WTC11 (cell line): ENCODE data around the gene RRP12. TPM values are rescaled to one million over a fixed set of nuclear protein-coding genes. Genes with fewer than 3 reads are reported as not detected.

Experiments
- ATAC-seq: fragments of 200-7000 bp; cut with Tn5 transposase; 2 replicates; pipeline ENCODE4 v1.10.0; 2021; ENCODE audit warnings: mild to moderate bottlenecking, moderate library complexity
- CTCF ChIA-PET: fragments of 300-600 bp; sonication (Branson Sonifier 250); formaldehyde crosslinking; loops from one replicate; lab custom pipeline; 2021; ENCODE audit warnings: antibody characterized with exemption; lab: Charles Lee
- POLR2A ChIA-PET: fragments of 350-600 bp; sonication (Branson Sonifier 250); formaldehyde crosslinking; loops from one replicate; lab custom pipeline; 2021; ENCODE audit warnings: antibody characterized with exemption; lab: Charles Lee
- DNase-seq: peaks from one replicate; pipeline ENCODE4 v3.0.0; 2021; ENCODE audit warnings: low spot score
- H3K27ac Mint-ChIP-seq: 2 replicates; pipeline ENCODE4 v1.8.0; 2021; ENCODE audit warnings: mixed read lengths
- H3K27me3 Mint-ChIP-seq: 2 replicates; pipeline ENCODE4 v1.8.0; 2021; ENCODE audit warnings: low read depth, mild to moderate bottlenecking, moderate library complexity, mixed read lengths
- H3K36me3 Mint-ChIP-seq: 2 replicates; pipeline ENCODE4 v1.8.0; 2021; ENCODE audit warnings: mixed read lengths
- H3K4me1 Mint-ChIP-seq: 2 replicates; pipeline ENCODE4 v1.8.0; 2022; ENCODE audit warnings: mixed read lengths
- H3K4me3 Mint-ChIP-seq: 2 replicates; pipeline ENCODE4 v1.8.0; 2021; ENCODE audit warnings: mild to moderate bottlenecking, moderate library complexity, mixed read lengths
- H3K9me3 Mint-ChIP-seq: 2 replicates; pipeline ENCODE4 v1.8.0; 2021; ENCODE audit warnings: mixed read lengths
- CREM ChIP-seq: sonication (generic); formaldehyde crosslinking; IDR thresholded peaks from 2 replicates; pipeline ENCODE4 v1.8.1; 2022; ENCODE audit warnings: mild to moderate bottlenecking, missing genetic modification reagents, moderate library complexity
- E2F5 ChIP-seq: sonication (generic); formaldehyde crosslinking; IDR thresholded peaks from 2 replicates; pipeline ENCODE4 v1.8.1; 2022; ENCODE audit warnings: mild to moderate bottlenecking, moderate library complexity, missing genetic modification reagents
- GTF2I ChIP-seq: fragments of 250-450 bp; sonication (Bioruptor Pico); conservative IDR thresholded peaks from 2 replicates; pipeline ENCODE4 v1.4.0; 2021; ENCODE audit warnings: mild to moderate bottlenecking
- JUN ChIP-seq: sonication (generic); formaldehyde crosslinking; IDR thresholded peaks from 2 replicates; pipeline ENCODE4 v1.8.0; 2023; ENCODE audit warnings: mild to moderate bottlenecking, missing genetic modification reagents
- PRDM15 ChIP-seq: sonication (generic); formaldehyde crosslinking; IDR thresholded peaks from 2 replicates; pipeline ENCODE4 v1.8.0; 2022; ENCODE audit warnings: missing genetic modification reagents
- ZMAT4 ChIP-seq: fragments of 250-450 bp; sonication (Bioruptor Pico); IDR thresholded peaks from 2 replicates; pipeline ENCODE4 v1.9.0; 2021; ENCODE audit warnings: mild to moderate bottlenecking
- ZNF232 ChIP-seq: sonication (generic); formaldehyde crosslinking; IDR thresholded peaks from 2 replicates; pipeline ENCODE4 v1.8.0; 2022; ENCODE audit warnings: mild to moderate bottlenecking, missing genetic modification reagents
- ZNF281 ChIP-seq: sonication (generic); formaldehyde crosslinking; IDR thresholded peaks from 2 replicates; pipeline ENCODE4 v1.8.0; 2023; ENCODE audit warnings: mild to moderate bottlenecking, missing genetic modification reagents
- ZNF512 ChIP-seq: sonication (generic); formaldehyde crosslinking; IDR thresholded peaks from 2 replicates; pipeline ENCODE4 v1.8.1; 2022; ENCODE audit warnings: missing genetic modification reagents, borderline replicate concordance
- total RNA-seq: library from RNA; stranded (reverse); gene quantifications from 3 replicates; pipeline ENCODE4 v1.2.3, GENCODE V29; 2021

RRP12 gene
- total RNA-seq, 1 experiment from 2014 or later: 56.6 TPM

GRCh38 chr10:97435211-97435610 lies 34.1 kb upstream of the RRP12 start:
- CTCF ChIA-PET: no interaction called here
- Mint-ChIP-seq H3K27ac (peak overlapping the region; percentile 39; the same call in 1 of the 2 replicates), H3K27me3 (no peaks in the 10 kb centered on the region), H3K4me1 (no peaks in the 10 kb centered on the region), H3K4me3 (no peak overlapping the region), H3K36me3 (peaks cover 70% of the 10 kb centered on the region), H3K9me3 (no peaks in the 10 kb centered on the region)
- DNase-seq: no peak
- POLR2A ChIA-PET: interaction anchor here (0.7 kb wide), 1 partner anchor 21 kb away, joined by 8 read pairs; no protein-coding TSS in a partner anchor
- TF ChIP-seq CREM: no peak
- no peak for TF ChIP-seq ZNF232
- TF ChIP-seq ZMAT4 (CRISPR knock-in tag): peak; percentile 70
- no peak for ATAC-seq

- Mint-ChIP-seq H3K36me3 (peaks cover 73% of the 10 kb centered on the region), H3K4me3 (no peak overlapping the region)
- ATAC-seq: peak; percentile 38; the same call in 1 of the 2 replicates
Observed at GRCh38 chr10:97434557-97434956, 33.4 kb upstream of the RRP12 start.

GRCh38 chr10:97434055-97434454 lies 32.9 kb upstream of the RRP12 start:
- peak overlapping the region; percentile 39; the same call in 1 of the 2 replicates for H3K27ac Mint-ChIP-seq
- DNase-seq (no peak), ATAC-seq (peak; percentile 52)
- no peak overlapping the region for H3K4me3 Mint-ChIP-seq
- H3K27me3 Mint-ChIP-seq: no peaks in the 10 kb centered on the region
- peaks cover 74% of the 10 kb centered on the region for H3K36me3 Mint-ChIP-seq
- POLR2A ChIA-PET: interaction anchor here (1.0 to 1.2 kb wide), 2 partner anchors 20 to 33 kb away, joined by 3 read pairs; partner anchors contain the start of gene RRP12
- TF ChIP-seq GTF2I (CRISPR knock-in tag) (no peak), ZNF512 (CRISPR knock-in tag) (no peak), ZNF281 (CRISPR knock-in tag) (no peak), PRDM15 (CRISPR knock-in tag) (no peak), JUN (no peak), ZMAT4 (CRISPR knock-in tag) (peak; percentile 51; the same call in 1 of the 2 replicates)
- H3K4me1 Mint-ChIP-seq: peaks cover 6% of the 10 kb centered on the region
- no peaks in the 10 kb centered on the region for H3K9me3 Mint-ChIP-seq
- CTCF ChIA-PET: interaction anchor here (1.0 to 1.8 kb wide), 6 partner anchors 9 to 63 kb away, joined by 3 to 6 read pairs (median 4); no protein-coding TSS in a partner anchor

More at GRCh38 chr10:97434557-97434956, 33.4 kb upstream of the RRP12 start:
- Mint-ChIP-seq H3K27ac (peak overlapping the region; percentile 39), H3K9me3 (no peaks in the 10 kb centered on the region), H3K4me1 (peaks cover under 1% of the 10 kb centered on the region), H3K27me3 (no peaks in the 10 kb centered on the region)
- DNase-seq: no peak
- POLR2A ChIA-PET: interaction anchor here (0.7 to 1.2 kb wide), 2 partner anchors 20 kb away, joined by 3 to 8 read pairs; no protein-coding TSS in a partner anchor
- TF ChIP-seq E2F5 (no peak), ZMAT4 (CRISPR knock-in tag) (peak; percentile 79)
- CTCF ChIA-PET: interaction anchor here (1.0 to 1.8 kb wide), 5 partner anchors 10 to 28 kb away, joined by 3 to 6 read pairs (median 4); no protein-coding TSS in a partner anchor
